HL-60/S4 (cell line): ENCODE data around the gene MOGAT2.
"Not testable (repeated sequence)": the region's sequence is repeated elsewhere in the genome, so short reads cannot be mapped to it uniquely, and the experiment has no call there.

Source experiments
- in situ Hi-C: fragments of 300-500 bp; cut with MboI; formaldehyde crosslinking; loops from 2 replicates; pipeline ENCODE4 v1.14.3; 2022; ENCODE audit warnings: low sequenced_read_pairs

The MOGAT2 gene

DNA sequence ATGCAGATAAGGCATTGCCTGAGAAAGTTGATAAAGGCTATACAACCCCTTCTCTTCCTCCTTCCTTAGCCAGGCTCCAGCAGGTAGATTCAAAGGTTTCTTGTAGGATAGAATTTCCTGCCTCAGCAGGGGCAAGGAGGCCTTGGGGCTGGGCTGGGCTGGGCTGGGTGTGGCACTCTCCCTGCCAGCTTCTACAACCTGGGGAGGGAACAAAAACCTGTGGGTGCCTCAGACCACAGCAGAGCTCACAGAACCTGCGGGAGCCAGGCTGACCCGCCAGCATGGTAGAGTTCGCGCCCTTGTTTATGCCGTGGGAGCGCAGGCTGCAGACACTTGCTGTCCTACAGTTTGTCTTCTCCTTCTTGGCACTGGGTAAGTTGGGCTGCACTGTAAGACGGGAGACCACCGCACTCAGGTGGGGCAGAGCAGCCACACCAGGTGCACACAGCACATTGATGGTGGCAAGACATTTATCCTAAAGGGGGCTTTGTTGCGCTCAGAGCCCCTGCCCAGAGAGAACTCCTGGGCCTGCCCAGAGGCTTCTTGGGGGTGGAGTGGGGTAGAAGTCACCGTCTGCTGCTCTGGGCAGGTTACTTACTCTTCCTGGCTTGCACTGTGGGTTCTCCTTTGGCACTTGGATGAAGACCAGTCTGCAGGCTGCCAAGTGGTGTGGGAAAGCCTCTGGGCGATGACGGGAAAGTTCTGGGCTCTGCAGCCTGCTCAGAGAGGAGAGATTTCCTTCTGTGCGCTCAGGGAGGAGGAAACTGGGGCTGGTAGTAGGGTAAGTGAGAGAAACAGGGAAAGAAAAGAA is at the start of gene MOGAT2:
MOGAT2 (plus strand) TSS at position 231 of the 811 bp plus-strand sequence; CDS start at position 282, 51 bp downstream.
- in situ Hi-C loops = no loop called here

DNA sequence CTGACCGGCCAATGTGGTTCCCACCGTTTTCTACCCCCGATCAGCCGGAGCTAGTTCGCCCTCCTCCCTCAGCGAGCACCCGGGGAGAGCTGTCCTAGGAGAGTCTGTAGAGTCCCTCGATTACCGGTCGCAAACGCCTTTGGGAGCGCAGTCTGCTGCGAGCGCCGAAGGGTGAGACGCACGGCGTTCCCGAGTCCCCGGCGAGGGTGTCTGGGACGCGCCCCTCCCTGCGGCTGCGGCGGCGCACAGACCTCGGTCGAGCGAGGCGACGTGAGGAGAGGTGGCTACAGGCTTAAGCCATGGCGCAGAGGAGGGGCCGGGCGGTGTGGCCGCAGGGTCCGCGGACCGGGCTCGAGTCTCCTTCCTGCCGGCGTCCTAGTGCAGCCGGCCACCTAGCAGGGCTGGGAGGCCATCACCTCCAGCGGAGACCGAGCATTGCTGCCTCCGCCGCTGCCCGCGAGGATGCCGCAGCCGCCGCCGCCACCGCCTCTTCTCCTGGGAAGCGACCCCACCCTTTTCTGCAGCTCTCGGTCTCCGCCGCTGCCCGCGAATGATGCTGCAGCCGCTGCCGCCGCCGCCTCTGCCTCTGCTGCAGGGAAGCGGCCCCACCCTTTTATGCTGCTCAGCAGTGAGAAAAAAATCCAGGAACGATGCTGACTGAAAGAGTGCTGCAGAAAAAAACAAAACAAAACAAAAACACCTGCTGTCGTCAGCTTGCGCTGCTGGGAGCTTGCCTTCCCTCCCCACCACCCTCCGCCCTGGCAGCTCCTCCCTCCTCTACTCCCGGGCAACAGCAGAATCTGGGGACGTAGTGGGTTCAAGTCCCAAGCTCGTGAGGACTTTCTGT is 49.0 kb upstream of the MOGAT2 start, which contains the start of gene MAP6:
MAP6 (minus strand) TSS at position 588 of the 847 bp plus-strand sequence. CDS start 669 bp downstream, outside the sequence.
- in situ Hi-C loops = no loop called here

GRCh38 chr11:75673977-75674582 is 43.6 kb upstream of the MOGAT2 start:
- in situ Hi-C loops = no loop called here

DNA sequence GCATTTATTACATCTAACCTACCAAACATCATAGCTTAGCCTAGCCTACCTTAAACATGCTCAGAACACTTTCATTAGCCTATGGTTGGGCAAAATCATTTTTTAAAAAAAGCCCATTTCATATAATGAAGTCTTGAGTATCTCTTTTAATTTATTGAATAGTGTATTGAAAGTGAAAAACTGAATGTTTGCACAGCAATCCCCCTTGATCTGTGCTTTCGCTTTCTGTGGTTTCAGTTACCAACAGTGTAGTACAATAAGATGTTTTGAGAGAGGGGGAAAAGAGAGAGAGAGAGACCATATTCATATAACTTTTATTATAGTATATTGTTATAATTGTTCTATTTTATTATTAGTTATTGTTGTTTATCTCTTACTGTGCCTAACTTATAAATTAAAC is 40.4 kb upstream of the MOGAT2 start:
- in situ Hi-C loops = no loop called here

DNA sequence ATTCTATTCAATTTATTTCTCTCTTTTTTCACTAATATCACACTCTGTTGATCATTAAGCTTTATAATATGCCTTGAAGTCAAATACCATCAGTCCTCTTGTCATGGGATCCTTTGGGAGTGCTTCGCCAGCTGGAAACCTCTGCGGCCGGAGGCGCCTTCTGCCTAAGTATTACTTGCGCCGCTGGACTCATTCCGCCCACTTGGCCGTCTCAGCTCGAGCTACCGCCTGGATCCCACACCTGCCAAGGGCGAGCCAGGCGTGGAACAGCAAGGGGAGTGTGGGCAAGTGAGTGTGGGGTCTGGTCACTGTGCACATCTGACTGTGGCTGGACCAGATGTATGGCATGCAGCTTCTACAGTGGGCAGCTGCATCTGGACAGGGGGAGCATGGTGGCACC is 39.7 kb upstream of the MOGAT2 start:
- in situ Hi-C loops = no loop called here

DNA sequence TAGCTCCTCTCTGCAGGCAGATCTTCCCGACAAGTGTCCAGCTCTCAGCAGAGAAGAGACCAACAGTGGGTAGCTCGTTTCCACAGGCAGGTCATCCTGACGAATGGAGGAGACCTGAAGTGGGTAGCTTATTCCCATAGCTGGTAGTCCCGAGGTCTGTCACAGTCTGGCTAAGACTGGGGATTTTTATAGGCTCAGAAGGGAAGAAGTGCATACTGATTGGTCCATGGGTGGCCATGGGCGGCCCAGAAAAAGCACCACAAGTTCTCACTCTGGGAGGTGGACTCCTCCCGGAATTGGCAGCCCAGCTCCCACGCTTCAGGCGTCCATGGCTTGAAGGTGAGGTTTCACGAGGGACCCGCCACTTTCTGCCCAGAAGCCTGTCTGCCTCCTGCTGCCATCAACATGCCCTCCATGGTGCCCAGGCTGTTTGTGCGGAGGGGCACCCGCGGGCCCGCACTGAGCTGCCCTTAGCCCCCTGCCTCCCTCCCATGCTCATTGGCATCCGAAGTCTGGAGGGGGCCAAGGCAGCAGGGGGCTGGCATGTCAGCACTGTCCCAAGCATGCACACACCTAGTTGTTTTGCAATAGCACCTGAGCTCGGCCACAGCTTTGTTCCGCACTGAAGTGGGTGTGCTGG is 38.9 kb upstream of the MOGAT2 start:
- in situ Hi-C loops = no loop called here

- in situ Hi-C loops = no loop called here
Measured at GRCh38 chr11:75679566-75679965, 38.1 kb upstream of the MOGAT2 start.

GRCh38 chr11:75683856-75684255 is 33.8 kb upstream of the MOGAT2 start:
- in situ Hi-C loops = not testable (repeated sequence)

DNA sequence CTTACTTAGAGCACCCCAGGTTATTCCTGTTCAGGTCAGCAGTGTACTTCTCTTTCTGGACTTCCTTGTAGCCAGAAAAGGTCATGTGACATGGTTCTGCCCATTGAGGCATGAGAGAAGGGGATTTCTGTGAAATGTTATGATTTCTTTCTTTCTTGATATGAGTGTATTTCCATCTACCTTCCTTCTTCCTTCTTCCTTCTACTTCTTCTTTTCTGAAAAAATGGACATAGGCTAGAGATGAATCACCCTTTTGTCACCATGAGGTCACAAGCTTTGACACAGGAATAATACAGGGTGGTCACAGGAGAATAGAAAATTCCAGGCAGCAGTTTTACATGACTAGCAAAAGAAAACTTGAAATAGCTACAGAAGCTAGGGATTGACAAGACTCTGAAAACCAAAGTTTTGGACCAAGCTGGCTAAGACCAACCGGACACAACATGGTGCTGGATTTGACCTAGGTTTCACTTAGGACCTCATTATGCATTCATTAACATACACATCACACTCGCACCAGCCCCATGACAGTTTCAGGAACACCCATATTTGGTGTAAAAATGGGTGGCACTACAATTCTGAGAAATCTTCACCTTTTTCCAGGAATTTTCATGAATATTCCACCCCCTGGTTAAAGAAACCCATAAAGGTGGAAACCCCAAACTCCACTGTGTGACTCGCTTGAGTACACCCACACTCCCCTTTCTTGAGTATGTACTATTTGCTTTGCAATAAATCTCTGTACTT is 27.6 kb upstream of the MOGAT2 start:
- in situ Hi-C loops = no loop called here

DNA sequence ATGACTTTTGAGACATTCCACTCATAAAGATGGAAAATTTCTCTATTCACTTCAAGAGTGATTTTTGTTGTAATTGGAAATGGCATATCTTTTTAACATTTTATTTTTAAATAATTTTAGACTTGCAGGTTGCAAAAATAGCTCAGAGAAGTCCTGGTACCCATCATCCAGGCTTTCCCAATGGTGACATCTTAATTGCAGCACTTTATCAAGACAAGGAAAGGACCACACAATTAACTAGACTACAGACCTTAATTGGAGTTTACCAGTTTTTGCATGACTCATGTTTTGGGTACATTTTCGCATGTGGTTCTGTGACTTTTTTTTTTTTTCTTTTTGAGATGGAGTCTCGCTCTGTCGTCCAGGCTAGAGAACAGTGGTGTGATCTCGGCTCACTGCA is 25.8 kb upstream of the MOGAT2 start:
- in situ Hi-C loops = no loop called here

DNA sequence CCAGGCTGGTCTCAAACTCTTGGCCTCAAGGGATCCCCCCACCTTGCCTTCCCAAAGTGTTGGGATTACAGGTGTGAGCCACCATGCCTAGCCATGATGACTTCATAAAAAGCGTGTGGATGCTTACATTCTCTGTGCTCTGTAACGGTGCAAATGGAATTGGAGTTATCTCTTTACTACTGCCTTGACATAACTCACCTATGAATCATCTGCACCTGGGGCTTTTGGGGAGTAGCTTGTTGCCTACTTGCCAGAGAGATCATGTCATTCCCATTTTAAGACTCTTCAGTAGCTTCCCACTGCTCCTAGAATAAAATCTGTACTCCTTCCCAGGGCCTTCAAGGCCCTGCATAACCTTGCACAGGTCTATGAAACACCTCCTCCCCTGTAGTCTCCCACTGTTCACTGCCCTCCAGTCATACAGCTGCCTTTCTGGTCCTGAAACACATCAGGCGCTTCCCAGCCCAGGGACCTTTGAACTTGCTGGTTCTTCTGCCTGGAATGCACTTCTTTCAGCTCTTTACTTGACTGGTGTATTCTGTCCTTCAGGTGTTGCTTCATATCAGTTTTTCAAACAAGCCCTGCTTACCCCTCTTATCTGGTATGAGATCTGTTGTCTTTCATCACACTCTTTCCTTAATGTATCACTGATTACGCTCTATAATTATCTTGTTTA is 19.6 kb upstream of the MOGAT2 start:
- in situ Hi-C loops = no loop called here

- in situ Hi-C loops = no loop called here
Measured at GRCh38 chr11:75700940-75701339, 16.7 kb upstream of the MOGAT2 start.

GRCh38 chr11:75703695-75704237 is 13.9 kb upstream of the MOGAT2 start:
- in situ Hi-C loops = no loop called here

DNA sequence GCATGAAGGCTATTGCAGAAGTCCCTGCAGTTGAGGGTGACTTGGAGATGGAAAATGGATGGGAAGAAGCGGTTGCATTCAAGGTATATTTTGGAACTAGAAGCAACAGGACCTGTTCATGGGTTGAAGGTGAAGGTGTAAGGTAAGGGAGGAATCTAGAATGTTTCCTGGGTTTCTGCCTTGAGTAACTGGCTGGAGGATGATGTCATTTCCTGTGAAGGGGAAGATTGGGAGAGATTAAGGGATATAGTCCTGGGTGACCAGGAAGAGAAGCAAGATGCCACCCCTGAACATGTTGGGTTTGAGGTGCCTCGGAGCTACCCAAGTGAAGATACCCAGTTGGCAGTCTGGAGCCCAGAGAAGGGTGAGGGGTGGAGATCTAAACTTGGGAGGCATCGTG is 12.1 kb upstream of the MOGAT2 start:
- in situ Hi-C loops = no loop called here

DNA sequence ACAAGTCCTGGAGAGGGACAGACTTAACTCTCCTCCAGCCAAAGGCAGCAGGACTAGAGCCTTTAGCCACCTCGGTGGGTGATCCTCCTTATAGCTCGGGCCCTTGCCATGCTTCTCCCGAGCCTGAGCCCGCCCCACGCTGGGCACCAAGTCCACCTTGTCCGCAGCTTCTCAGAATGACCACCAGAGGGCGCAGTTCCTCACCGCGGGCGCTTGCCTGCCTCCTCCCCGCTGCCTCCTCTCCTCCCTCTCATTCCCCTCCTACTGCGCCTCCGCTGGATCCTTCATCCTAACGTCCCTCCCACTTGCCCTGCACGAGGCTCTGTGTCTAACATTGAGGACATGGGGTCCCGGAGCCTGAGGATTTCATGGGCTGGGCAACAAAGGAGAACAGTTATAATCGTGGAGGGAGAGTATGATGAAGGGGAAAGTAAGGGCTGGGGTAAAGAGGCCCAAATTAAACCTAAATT is 11.3 kb upstream of the MOGAT2 start:
- in situ Hi-C loops = no loop called here

- in situ Hi-C loops = no loop called here
Measured at GRCh38 chr11:75714211-75714610, 3.4 kb upstream of the MOGAT2 start.

- in situ Hi-C loops = no loop called here
Measured at GRCh38 chr11:75715688-75716087, 1.9 kb upstream of the MOGAT2 start.

DNA sequence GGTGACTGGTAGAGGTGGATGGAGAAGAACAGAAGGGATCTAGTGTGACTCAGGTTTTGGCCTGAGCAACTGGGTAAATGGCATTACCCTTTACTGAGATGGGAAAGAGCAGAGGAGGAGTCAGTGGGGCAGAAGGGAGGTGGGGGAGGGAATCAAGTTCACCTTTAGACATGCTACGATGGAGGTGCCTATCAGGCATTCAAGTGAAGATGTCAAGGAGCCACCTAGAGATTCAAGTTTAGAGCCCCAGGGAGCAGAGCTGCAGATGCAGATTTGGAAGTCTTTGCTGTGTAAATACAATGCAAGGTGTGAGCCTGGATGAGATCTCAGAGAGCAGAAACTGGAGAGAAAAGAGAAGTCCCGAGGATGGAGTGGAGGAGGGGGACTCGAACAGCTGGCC is 979 bp upstream of the MOGAT2 start:
- in situ Hi-C loops = no loop called here
